EH (cell line): ENCODE measurements around the gene APLF.
A peak's percentile ranks its signal among the peaks of the same experiment; 100 is the strongest.
"Not testable (repeated sequence)": the region's sequence is repeated elsewhere in the genome, so short reads cannot be mapped to it uniquely, and the experiment has no call there.

Source experiments
- DNase-seq: peaks from one replicate; pipeline ENCODE4 v3.0.0-alpha.2; 2015; ENCODE audit warnings: low read depth

Gene APLF

GRCh38 chr2:68441179-68441993 is 26.0 kb upstream of the APLF start:
- DNase-seq: peak; percentile 86

GRCh38 chr2:68441994-68442322 is 25.4 kb upstream of the APLF start:
- DNase-seq: no peak

GRCh38 chr2:68446425-68446824 is 21.0 kb upstream of the APLF start:
- DNase-seq: not testable (repeated sequence)

GRCh38 chr2:68447118-68447517 is 20.3 kb upstream of the APLF start:
- DNase-seq: no peak

DNA sequence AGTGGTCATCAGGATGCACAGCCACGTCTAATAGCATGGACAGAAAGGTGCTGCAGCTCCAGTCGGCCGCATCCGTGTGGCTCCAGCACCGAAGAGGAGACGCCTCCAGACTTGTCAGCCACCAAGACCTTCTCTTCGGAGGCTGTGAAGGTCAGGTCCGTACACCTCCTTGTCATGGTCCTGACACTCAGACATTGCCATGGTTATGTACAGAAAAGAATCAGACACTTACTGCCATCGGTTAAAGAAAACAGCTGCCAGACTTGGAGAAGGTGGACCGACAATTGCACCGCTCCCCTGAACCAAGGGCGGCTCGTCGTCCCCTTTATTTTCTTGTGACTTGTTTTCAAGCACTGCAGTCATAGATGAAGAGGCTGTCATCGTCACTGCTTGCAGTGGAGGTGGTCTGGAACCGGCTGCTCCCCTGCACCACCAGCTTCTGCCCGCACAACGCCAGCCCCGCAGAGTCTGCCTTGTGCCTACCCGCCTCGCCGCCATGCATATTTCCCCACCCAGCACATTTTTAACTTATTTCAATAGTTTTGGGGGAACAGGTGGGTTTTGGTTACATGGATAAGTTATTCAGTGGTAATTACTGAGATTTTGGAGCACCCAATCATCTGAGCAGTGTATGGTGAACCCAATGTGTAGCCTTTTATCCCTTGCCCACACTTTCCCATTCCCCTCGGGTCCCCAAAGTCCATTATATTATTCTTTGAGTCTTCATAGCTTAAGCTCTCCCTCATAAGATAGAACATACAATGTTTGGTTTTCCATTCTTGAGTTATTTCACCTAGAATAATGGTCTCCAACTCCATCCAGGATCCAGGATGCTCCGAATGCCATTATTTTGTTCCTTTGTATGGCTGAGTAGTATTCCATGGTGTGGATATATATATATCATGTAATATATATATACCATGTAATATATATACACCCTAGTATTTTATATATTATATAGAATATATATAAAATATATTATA is 18.4 kb upstream of the APLF start:
- DNase-seq: no peak

DNA sequence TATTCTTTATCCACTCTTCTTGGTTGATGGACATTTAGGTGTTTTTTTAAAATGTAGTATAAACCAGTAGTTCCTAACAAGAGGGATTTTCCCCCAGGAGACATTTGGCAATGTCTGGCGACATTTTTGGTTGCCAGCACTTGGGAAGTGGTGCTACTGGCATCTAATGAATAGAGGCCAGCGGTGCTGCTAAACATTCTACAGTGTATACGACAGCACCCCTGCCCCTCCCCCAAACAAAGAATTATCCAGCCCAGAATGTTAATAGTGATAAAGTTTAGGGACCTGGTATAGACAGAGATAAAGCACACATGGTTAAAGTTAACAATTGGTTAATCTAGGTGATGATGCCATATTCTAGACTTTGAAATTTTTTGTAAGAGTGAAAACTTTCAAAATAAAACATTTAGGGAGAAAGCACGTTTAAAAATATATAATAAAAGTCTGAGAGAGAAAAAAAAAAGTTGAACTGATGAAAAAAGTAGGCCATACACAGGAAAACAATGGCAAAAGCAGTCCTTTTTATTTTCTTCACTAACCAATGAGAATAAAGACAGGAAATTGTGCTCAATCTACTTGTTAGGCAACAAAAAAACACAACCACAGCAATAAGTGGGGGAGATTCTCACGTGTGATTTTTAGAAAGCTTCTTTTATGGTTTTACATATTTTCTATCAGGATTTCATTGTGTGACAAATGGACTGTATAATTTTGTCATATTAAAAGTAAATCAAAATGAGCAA is 15.1 kb upstream of the APLF start:
- no peak for DNase-seq

GRCh38 chr2:68453761-68454360 is 13.5 kb upstream of the APLF start:
- no peak for DNase-seq

DNA sequence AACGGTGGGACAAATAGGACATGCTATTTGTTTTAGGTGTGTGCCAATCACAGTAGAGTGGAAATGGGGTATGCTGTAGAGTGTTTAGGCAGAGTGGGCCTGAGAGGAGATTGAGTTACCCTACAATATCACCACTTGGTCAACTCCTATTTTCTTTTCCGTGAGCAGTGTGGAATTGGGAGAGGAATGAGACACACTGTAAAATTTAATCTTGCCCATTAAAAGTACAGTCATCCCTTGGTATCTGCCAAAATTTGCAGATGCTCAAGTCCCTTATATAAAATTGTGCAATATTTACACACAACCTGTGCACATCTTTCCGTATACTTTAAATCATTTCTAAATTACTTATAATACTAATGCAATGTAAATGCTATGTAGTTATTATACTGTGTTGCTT is 12.7 kb upstream of the APLF start:
- DNase-seq: no peak

- DNase-seq: no peak
Measured at GRCh38 chr2:68456198-68456597, 11.2 kb upstream of the APLF start.

DNA sequence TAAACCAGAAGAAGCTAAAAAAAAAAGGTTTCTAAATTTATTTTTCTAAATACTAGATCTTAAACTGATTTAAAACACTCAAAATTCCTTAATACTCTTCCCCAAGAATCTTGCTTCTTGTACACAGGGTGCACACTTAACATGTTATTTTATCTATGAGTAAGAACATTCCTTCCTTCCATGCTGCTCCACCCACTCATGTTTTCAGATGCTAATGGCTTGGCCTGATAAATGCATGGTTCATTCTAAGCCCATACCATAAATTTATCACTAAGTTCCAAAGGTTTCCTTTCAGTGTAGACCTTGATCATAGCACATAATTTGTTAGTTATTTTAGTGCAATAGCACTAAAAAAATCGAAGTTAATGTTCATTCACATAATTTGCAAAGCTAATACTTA is 8.4 kb upstream of the APLF start:
- peak; percentile 72 for DNase-seq

GRCh38 chr2:68463287-68463877 is 4.0 kb upstream of the APLF start:
- peak; percentile 67 for DNase-seq

DNA sequence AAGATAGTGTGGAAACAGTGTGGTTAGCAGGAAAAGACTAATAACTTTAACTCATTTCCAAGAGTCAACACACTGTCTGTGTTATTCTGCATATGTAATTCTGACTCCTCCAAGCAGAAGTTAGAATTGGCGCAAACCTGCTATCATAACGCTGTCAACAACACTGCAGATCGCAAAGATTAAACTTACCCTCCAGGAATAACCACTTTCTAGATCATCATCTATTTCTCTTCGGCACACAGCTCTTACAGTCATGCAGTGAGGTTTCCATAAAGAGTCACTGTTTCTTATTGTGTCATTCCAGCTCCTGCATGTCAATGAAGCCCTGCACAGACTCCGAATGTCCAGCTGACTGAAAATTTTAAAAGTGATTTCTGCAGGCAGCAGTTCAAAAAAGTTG is 2.7 kb upstream of the APLF start:
- DNase-seq: no peak

DNA sequence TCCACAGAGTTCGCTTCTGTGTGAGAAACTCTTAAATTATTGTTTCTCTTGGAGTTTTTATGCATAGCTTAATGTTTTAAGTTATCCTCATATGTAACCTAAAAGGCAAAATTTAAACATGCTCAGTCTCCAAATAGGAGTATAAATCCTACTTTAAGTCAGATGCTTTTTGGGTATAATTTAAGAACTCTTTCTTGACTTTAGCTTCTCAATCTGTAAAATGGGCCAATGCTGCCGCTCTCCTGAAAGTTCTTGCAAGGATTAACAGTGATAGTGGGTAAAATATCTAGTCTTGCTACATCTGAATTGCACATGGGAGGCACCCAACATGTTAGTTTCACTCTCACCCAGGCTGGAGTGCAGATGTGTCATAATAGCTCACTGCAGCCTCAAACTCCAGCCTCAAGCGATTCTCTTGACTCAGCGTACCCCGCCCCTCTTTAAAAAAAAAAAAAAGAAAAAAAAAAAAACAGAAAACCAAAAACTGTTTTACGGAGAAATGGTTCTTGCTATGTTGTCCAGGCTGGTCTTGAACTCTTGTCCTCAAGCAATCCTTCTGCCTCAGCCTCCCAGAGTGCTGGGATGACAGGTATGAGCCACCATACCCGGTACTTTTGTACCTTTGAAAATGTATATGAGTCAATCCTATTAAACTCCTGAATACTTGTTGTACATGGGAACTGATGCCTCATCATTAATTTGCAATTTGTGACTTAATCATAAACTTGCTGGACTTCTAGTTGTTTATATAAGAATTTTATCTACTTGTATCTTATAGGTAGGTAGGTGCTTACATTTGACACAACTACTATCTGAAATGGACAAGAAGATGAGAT is 2.1 kb upstream of the APLF start:
- DNase-seq: peak; percentile 53

GRCh38 chr2:68466361-68466777 is 1.0 kb upstream of the APLF start:
- DNase-seq: peak; percentile 65

DNA sequence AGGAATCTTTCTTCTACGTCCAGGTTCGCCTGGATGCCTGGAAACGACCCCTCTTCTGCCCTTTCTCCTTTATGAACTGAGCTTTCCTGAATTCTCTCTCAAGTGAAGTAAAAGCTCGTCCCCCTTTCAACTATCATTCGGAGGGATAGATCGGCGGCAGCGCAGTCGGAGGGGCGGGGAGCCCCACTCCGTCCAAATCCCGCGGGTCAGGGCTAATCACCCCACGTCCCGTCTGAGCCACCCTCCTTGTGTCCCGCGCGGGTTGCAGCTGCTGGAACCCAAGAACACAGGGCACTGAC is 658 bp upstream of the APLF start:
- no peak for DNase-seq

DNA sequence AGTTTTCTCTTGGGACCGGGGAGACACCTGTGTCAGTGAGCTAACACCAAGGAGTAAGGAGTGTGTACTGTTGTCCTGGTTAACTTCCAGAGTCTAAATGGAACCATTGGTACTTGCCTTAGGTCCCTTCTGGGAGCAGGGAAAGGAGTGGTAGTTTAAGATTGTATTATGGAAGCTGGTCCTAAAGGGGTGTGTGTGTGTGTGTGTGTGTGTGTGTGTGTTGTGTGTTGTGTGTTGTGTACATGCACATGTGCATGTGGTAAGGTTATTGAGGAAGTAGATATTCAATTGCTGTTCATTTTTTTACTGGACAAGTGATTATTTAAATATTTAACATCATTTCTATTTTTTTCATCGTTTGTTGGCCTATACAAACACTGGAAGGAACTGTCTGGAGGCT is 1.4 kb downstream of the APLF start:
- no peak for DNase-seq

GRCh38 chr2:68469935-68470334 is 2.5 kb downstream of the APLF start:
- no peak for DNase-seq

DNA sequence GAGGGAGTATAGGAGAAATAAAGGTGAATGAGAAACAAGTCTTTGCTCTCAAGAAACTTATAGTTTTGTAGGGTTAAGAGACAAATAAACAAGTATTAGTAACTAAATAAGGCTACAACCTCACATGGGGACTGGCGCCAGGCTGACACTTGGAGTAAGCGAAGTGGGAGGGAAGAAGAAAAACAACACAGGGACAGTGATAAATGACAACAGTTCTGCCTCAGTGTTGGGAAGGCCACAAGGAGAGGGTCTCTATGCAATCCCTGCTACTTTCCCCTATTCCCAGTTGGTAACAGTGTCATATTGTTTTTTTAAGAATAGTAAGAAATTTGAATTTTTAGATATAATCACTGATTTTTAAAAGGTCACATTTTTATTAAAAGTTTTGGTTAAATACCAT is 4.0 kb downstream of the APLF start:
- no peak for DNase-seq

- DNase-seq: no peak
Measured at GRCh38 chr2:68472796-68473414, 5.5 kb downstream of the APLF start.

GRCh38 chr2:68475110-68475509 is 7.7 kb downstream of the APLF start:
- DNase-seq: no peak
